Measurements from ENCODE around the gene LRRC8B.

- no peak for TF ChIP-seq POLR2A (IDR thresholded peaks at IDR 0.05)
- TF ChIP-seq, protein P1, sequence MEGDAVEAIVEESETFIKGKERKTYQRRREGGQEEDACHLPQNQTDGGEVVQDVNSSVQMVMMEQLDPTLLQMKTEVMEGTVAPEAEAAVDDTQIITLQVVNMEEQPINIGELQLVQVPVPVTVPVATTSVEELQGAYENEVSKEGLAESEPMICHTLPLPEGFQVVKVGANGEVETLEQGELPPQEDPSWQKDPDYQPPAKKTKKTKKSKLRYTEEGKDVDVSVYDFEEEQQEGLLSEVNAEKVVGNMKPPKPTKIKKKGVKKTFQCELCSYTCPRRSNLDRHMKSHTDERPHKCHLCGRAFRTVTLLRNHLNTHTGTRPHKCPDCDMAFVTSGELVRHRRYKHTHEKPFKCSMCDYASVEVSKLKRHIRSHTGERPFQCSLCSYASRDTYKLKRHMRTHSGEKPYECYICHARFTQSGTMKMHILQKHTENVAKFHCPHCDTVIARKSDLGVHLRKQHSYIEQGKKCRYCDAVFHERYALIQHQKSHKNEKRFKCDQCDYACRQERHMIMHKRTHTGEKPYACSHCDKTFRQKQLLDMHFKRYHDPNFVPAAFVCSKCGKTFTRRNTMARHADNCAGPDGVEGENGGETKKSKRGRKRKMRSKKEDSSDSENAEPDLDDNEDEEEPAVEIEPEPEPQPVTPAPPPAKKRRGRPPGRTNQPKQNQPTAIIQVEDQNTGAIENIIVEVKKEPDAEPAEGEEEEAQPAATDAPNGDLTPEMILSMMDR (IDR thresholded peaks at IDR 0.05): no peak
These were observed 83.1 kb downstream of the LRRC8B start for GRCh38 chr1:89607586-89608318.
